ENCODE data around the gene CLUH.

The CLUH gene

GRCh38 chr17:2718150-2718938 is 6.8 kb upstream of the CLUH start:
- DNase-seq (ENCODE audit: low read depth in 2 of 2): no peak

DNA sequence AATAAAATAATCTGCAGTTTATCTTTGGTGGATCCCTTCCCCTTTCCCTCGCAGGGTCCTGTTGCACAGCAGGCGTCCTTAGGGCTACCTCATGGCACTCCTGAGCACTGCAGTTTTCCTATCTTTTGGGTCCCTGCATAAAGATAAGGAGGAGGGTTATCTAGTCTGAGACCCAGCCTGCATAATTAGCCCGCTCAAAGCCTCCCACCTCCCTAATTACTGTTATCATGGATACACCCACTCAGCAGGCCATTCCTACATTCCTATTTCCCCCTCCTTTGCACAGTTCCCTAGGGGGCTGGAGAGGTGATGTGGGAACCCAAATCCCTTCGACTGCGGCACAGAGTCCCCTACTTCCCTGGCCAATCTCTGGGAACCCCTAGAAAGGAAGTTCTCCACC is 5.1 kb upstream of the CLUH start:
- no peak for DNase-seq (ENCODE audit: low read depth in 2 of 2)

GRCh38 chr17:2713881-2714280 is 2.3 kb upstream of the CLUH start:
- DNase-seq (ENCODE audit: low read depth in 2 of 2): no peak

DNA sequence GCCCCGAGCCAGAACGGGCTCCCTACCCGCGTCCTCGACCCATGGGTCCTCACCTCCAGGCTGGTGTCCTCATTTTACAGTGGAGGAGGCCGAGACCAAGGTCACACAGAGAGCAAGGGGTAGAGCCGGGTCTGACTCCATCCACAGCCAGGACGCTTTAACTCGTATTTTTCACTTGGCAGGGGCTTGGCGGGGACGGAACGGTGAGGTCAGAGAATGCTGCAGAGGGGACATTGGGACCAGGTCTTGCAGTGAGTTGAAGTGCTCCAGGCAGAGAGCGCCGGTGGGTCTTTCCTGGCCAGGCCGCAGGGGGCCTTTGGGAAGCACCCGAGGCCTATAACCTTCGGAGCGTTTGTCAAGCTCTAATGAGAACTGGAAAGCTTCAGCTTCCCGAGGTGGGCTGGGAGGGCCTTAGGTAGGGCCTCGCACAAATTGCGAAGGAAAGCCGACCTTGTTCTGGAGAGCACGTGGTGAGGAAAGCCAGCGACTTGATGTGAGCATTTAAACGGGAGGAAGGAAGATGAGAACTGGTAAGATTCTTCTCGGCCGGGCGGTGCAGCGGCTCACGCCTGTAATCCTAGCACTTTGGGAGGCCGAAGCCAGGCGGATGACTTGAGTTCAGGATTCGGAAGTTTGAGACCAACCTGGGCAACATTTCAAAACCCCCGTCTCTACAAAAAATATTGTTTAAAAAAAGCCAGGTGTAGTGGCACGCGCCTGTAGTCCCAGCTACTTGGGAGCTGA is 908 bp upstream of the CLUH start:
- DNase-seq (ENCODE audit: low read depth in 2 of 2): no peak

DNA sequence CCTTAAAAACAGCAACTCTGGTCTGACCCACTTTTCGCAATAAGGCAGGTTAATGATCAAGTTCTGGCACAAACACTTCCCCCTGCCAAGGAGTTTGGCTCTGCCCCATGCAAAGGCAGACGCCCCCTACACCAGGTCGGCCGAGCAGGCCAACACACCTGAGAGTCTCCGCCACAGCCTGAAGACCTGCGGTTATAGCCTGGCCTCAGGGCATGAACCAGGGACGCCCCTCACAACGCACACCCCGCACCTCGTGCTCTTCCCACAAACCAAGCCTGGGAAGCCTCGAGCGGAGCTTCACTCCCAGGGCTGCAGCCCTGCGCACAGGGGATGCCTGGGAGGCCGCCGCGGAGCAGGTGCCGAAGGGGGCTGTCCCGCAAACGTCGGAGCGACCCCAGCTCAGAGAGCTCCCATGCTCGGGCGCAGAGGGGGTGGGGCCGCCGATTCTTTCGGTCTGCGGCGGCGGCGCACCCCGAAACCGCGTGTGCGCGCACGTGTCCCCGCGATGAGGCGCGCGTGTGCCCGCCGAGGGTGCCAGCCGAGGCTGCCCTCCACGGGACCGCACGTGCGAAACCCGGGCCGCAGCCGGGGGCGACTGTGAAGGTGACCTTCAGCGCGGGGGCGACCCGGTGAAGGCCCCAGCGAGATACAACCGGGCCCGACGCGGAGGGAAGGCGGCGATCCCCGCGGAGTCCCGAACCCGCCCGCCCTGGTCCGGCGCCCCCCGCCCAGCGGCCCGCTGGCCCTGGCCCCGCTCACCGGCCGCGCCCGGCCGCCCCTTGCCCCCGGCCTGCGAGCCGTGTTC is 559 bp downstream of the CLUH start:
- DNase-seq (ENCODE audit: low read depth in 2 of 2): peak in 1 of 2 donors; percentile 35

- DNase-seq (ENCODE audit: low read depth in 2 of 2): no peak
Observed at GRCh38 chr17:2710071-2710802, 1.3 kb downstream of the CLUH start.

- DNase-seq (ENCODE audit: low read depth in 2 of 2): no peak
Observed at GRCh38 chr17:2709183-2709661, 2.3 kb downstream of the CLUH start.

- no peak for DNase-seq (ENCODE audit: low read depth in 2 of 2)
Observed at GRCh38 chr17:2708585-2709182, 2.9 kb downstream of the CLUH start.

DNA sequence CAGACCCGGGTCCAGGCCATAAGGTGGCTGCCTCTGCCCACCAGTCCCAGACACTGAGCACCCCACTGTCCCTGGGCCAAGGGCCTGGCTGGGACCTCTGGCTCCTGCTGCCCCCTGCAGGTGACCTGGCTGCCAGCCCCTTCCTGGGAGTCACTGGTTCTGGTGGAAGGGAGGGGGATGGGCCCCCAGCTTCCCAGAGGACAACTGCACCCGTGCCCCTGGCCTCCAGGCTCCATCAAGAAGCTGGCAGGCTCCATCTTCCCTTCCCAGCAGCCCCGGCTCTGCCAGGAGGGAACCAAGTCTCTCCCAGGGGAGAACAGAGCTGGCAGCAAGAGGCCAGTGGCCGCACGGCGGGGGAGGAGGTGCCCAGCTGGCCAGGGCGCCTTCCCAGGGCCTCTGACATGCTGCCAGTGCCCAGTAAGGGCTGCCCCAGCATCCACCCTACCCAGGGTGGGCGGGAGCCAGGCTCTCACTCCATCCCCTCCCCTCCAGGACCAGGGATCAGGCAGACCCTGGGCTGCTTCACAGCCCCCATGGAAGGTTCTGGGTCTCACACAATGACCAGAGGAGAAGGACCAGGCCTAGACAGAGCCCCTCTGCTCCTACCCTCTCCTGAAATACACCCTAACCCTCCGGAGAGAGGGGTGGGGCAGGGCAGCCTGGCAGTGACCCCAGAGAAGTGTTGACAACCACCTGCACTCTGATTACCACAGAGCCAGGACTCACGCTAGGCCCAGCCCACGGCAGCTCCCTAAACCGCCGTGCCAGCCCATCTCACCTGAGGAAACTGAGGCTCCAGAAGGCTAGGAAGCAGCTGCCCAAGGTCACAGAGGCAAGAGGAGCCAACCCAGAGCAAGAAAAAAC is 3.6 kb downstream of the CLUH start:
- DNase-seq (ENCODE audit: low read depth in 2 of 2): no peak

GRCh38 chr17:2706911-2707510 is 4.6 kb downstream of the CLUH start:
- DNase-seq (ENCODE audit: low read depth in 2 of 2): no peak

DNA sequence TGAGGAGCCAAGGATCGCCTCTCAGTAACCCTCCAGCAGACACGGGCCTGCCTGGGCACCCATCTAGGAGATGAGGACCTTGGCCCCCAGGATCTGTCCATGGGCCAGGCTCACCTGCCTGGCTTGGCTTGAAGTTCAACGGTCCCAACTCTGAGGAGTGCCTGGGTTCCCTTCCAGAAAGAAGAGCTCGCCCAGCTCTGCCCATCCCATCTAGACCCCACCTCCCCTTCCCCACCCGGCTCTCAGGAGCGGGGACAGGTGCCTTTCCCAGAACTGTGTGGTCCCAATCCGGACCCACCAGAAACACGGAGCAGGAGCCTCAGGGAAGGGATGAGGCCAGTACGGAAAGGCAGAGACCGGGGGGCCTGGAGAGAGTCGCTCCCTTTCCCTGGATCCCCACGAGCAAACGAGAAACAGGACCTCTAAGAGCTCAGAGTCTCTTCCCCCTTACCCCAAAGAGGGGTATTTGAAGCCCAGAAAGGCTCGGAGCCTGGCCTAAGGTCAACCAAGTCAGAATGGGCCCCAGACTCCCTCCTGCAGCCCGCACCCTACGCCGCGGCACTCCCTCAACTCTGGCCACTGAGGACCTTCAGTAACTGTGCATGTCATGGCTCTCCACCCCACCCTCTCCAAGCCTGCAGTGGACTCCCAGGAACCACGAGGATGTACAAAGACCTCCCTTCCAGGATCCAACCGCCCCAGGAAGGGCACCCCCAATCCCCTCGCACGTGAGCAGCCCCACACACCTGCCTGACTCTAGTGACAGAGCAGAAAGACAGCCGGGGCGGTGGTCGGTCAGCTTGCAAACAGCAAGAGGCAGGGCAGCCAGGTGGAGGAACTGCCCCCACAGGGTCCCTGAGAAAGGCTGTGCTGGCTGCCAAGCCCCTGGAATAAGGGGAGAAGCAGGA is 5.4 kb downstream of the CLUH start:
- DNase-seq (ENCODE audit: low read depth in 2 of 2): no peak

- no peak for DNase-seq (ENCODE audit: low read depth in 2 of 2)
Observed at GRCh38 chr17:2705263-2705662, 6.3 kb downstream of the CLUH start.

DNA sequence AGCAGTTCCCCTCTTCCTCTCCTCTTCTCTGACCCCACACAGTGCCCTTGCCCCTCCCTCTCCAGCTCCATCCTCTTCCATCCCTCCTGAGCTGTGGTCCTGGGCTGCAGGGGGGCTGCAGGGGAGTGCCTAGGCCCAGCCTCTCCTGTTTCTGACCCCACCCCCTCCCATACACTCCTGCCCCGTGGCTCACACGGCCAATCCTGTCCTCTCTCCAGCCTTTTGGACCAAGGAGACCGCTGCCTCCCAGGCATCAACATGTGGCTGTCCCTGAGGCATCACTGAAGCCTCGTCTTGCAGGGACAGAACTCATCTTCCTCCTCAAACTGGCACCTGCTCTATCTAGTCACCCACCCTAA is 6.7 kb downstream of the CLUH start:
- DNase-seq (ENCODE audit: low read depth in 2 of 2): no peak

GRCh38 chr17:2704031-2704889 is 7.3 kb downstream of the CLUH start:
- no peak for DNase-seq (ENCODE audit: low read depth in 2 of 2)

DNA sequence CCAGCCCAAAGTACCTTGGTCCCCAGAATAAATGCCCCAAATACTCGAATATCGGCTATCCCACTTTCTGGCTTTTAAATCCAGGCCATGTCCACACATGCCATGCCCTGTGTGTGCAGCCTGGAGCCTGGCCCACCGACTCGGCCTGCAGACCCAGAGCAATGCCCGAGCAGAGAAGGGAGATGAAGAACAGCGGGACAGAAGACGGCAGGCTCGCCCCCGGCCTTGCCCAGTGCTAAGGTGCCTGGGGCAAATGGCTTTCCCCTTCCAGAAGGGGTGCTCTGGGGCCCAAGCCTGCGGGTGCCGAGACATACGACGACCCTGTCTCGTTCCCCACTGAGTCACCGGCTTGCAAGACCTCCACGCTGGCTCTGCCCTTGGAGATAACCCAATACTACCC is 8.0 kb downstream of the CLUH start:
- DNase-seq (ENCODE audit: low read depth in 2 of 2): no peak

DNA sequence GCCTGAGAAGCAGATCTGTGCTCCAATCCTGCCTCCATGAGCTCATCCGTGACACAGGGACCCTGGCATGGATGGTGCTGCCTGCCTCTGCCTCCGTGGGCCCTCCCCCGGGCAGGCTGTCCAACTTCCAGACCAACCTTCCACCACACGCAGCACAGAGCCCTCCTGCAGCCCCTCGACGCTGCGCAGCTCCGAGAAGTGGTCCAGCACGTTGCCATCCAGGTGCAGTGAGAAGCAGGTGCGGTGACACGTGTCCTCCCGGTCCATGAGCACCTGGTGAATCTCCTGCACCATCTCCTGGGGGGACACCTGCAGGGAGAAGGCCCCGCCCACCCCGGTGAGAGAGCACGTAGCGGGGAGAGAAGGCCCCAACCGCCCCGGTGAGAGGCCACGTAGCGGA is 8.4 kb downstream of the CLUH start:
- no peak for DNase-seq (ENCODE audit: low read depth in 2 of 2)

DNA sequence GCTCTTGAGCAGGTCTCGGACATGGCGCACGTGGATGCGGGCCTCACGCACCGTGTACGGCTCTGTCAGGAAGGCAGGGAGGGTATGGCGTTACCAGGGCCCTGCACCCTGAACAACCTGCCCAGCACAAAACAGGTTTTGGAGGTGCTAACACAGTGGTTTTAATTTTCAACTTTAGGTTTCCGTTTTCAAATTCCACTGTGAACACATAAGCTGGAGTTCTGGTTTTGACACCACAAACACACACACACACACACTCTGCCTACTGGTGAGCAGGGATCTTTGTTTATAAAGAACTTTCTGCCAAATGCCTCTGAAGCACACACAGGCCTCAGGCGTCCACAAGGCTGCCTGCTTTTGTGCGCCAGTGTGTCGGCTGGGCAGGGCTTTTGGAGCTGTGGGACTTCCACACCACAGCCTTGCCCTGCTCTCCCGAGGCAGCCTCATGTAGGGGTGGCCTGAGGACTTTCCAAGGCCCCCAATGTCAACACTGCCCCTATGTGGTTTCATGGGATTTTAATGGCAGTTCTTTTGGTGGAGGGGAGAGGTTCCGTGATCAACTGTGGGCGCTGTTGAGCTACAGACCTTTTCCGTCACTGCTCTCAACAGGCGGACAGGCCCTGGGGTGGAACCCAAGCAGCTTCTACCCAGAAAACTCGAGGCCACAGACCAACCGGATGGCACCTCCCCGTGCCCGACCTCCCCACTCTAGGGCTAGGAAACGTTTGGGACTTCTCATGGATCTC is 9.4 kb downstream of the CLUH start:
- no peak for DNase-seq (ENCODE audit: low read depth in 2 of 2)
